GM12878 (cell line): ENCODE results near the gene PPP4R4. TPM values are rescaled to one million over a fixed set of nuclear protein-coding genes. Genes with fewer than 3 reads are reported as not detected.

Source experiments
- ATAC-seq: fragments of 200-7000 bp; cut with Tn5 transposase; 3 replicates; pipeline ENCODE4 v1.9.1; 2020; ENCODE audit warnings: mild to moderate bottlenecking, moderate library complexity
- BruUV-seq: library from RNA; stranded (reverse); fragments of 400-500 nt; replicated peaks from 2 replicates; lab custom pipeline; 2021; lab: Mats Ljungman, UMichigan
- CTCF ChIA-PET: fragments of 300-600 bp; sonication (Branson Sonifier 250); formaldehyde crosslinking; extraction: SDS; loops from one replicate; lab custom pipeline; 2021; ENCODE audit warnings: inconsistent platforms; lab: Yijun Ruan, JAX
- POLR2A ChIA-PET: fragments of 350-600 bp; formaldehyde crosslinking; extraction: SDS; loops from one replicate; lab custom pipeline; 2021; ENCODE audit warnings: inconsistent platforms; lab: Charles Lee
- RAD21 ChIA-PET: fragments of 300-600 bp; sonication (Branson Sonifier 250); formaldehyde crosslinking; loops from one replicate; lab custom pipeline; 2023; ENCODE audit warnings: antibody characterized with exemption; ENCODE audit not compliant: unreplicated experiment; lab: Charles Lee
- SMC1A ChIA-PET: fragments of 300-600 bp; sonication (Branson Sonifier 250); formaldehyde crosslinking; loops from one replicate; lab custom pipeline; 2023; ENCODE audit not compliant: unreplicated experiment, uncharacterized antibody; lab: Charles Lee
- DNase-seq: peaks from one replicate; pipeline ENCODE4 v3.0.0-alpha.2; 2011; ENCODE audit warnings: low read depth, low spot score
- FAIRE-seq: peaks from 3 replicates; lab custom pipeline; 2011; peaks lifted over from hg19 to GRCh38; lab: Jason Lieb, UNC
- H2AFZ ChIP-seq: 2 replicates; pipeline ENCODE4 v1.6.0; 2011; ENCODE audit warnings: low read depth, low read length, control low read depth; ENCODE audit not compliant: control insufficient read depth
- H3K27ac ChIP-seq: 2 replicates; pipeline ENCODE4 v1.5.1; 2011; ENCODE audit warnings: control low read depth; ENCODE audit not compliant: control insufficient read depth, insufficient read depth
- H3K27me3 ChIP-seq, 2 experiments: replicated peaks in 1 of 2; 2 replicates each; pipeline versions ENCODE4 v1.6.0 to v1.6.1; 2011; ENCODE audit warnings: low read length in 1 of 2; ENCODE audit not compliant: control insufficient read depth in 2 of 2, insufficient read depth in 2 of 2
- H3K36me3 ChIP-seq, 2 experiments: 2 replicates each; pipeline ENCODE4 v1.5.1; 2011; ENCODE audit warnings: low read length in 1 of 2; ENCODE audit not compliant: control insufficient read depth in 2 of 2, insufficient read depth in 2 of 2
- H3K4me1 ChIP-seq: 2 replicates; pipeline ENCODE4 v1.6.1; 2011; ENCODE audit warnings: mild to moderate bottlenecking, low read length, moderate library complexity, mixed read lengths; ENCODE audit not compliant: control insufficient read depth, insufficient read depth
- H3K4me2 ChIP-seq: 2 replicates; pipeline ENCODE4 v1.6.0; 2011; ENCODE audit warnings: control low read depth; ENCODE audit not compliant: control insufficient read depth, insufficient read depth
- H3K4me3 ChIP-seq: fragments of 200-600 bp; sonication (generic); 2 replicates; pipeline ENCODE4 v1.5.1; 2016
- H3K79me2 ChIP-seq: 2 replicates; pipeline ENCODE4 v1.6.0; 2011; ENCODE audit warnings: low read length; ENCODE audit not compliant: control insufficient read depth, insufficient read depth
- H3K9ac ChIP-seq: 2 replicates; pipeline ENCODE4 v1.8.0; 2011; ENCODE audit warnings: low read length, control low read depth, mixed read lengths; ENCODE audit not compliant: control insufficient read depth, insufficient read depth
- H3K9me3 ChIP-seq: replicated peaks from 3 replicates; pipeline ENCODE4 v1.5.1; 2011; ENCODE audit warnings: mild to moderate bottlenecking, low read length; ENCODE audit not compliant: control insufficient read depth, insufficient read depth
- H4K20me1 ChIP-seq: 2 replicates; pipeline ENCODE4 v1.6.0; 2011; ENCODE audit not compliant: control insufficient read depth, insufficient read depth
- CHD2 ChIP-seq: IDR thresholded peaks from 2 replicates; pipeline ENCODE4 v1.6.1; 2011; ENCODE audit warnings: low read depth, low read length, improper control_type of control experiment, borderline replicate concordance
- TBL1XR1 ChIP-seq: IDR thresholded peaks from 2 replicates; pipeline ENCODE4 v1.6.1; 2012; ENCODE audit warnings: low read depth, low read length, improper control_type of control experiment
- TCF7 ChIP-seq: IDR thresholded peaks from 2 replicates; pipeline ENCODE4 v1.6.1; 2014; ENCODE audit warnings: antibody characterized with exemption, borderline replicate concordance
- ZBTB4 ChIP-seq: fragments of 450-650 bp; formaldehyde crosslinking; IDR thresholded peaks from 2 replicates; pipeline ENCODE4 v1.4.0; 2022; ENCODE audit warnings: mild to moderate bottlenecking, moderate library complexity
- ZNF274 ChIP-seq: IDR thresholded peaks from one replicate; pipeline ENCODE4 v1.8.0; 2011; ENCODE audit not compliant: insufficient read length, insufficient read depth
- ZNF384 ChIP-seq: IDR thresholded peaks from 2 replicates; pipeline ENCODE4 v1.6.1; 2012; ENCODE audit warnings: low read depth, mild to moderate bottlenecking, low read length, improper control_type of control experiment, borderline replicate concordance
- WGBS: methylation state at CpG from one replicate; pipeline ENCODE4 v1.1.6; 2016; ENCODE audit warnings: low lambda C conversion rate; ENCODE audit not compliant: insufficient replicate concordance, insufficient coverage; ENCODE audit errors: missing lambda C conversion rate; 5-methylcytosine and 5-hydroxymethylcytosine counted together
- in situ Hi-C: fragments of 300-500 bp; cut with MboI; formaldehyde crosslinking; loops from 9 replicates; pipeline ENCODE4 v1.14.3; 2018; ENCODE audit warnings: mixed read lengths
- intact Hi-C: fragments of 100-400 bp; cut with micrococcal nuclease; formaldehyde crosslinking; loops from one replicate; pipeline ENCODE4 v1.14.2; 2022; ENCODE audit not compliant: unreplicated experiment
- polyA plus RNA-seq, 11 experiments: library from polyadenylated mRNA; depleted of rRNA in 4 of 11; unstranded in 6 of 11; stranded (reverse) in 5 of 11; fragments of >200 nt; fragmentation: Nextera tagmentation in 4 of 11; fragmentation: Illumina TruSeq in 1 of 11; extraction: Ambion mirVana in 4 of 11; extraction: Trizol in 1 of 11; gene quantifications; 1 replicate in 1 of 11; 2 replicates in 10 of 11; pipeline versions ENCODE4 v1.2.1 to v1.2.3, GENCODE V29; 2011 to 2016; ENCODE audit warnings: inconsistent platforms in 2 of 11, missing spikeins in 2 of 11, low read depth in 1 of 11
- total RNA-seq, 4 experiments: library from RNA; depleted of rRNA in 3 of 4; stranded (reverse); fragments of >200 nt in 3 of 4; fragmentation: Illumina TruSeq in 1 of 4; extraction: Trizol in 1 of 4; gene quantifications; 2 replicates each; pipeline versions ENCODE4 v1.2.1 to v1.2.3, GENCODE V29; 2013 to 2021
- TF ChIP-seq, protein P1 (sequence below), 3 experiments: IDR thresholded peaks in 2 of 3; conservative IDR thresholded peaks in 1 of 3; 2 replicates each; pipeline ENCODE4 v1.5.1; 2011; ENCODE audit warnings: low read depth in 3 of 3, low read length in 3 of 3, mild to moderate bottlenecking in 3 of 3, control low read depth in 2 of 3, moderate library complexity in 2 of 3, inconsistent platforms in 1 of 3, mixed read lengths in 1 of 3; ENCODE audit not compliant: control insufficient read depth in 2 of 3, insufficient read depth in 1 of 3; ENCODE audit errors: extremely low read depth in 1 of 3

PPP4R4 gene
- total and polyA plus RNA-seq, 10 of the 15 experiments (the other 5 are each of a cell fraction or from before 2014, with no cell fraction given): 0.01 to 0.13 (median 0.08) TPM; not detected in 4

- Histone ChIP-seq H3K79me2 (no peaks in the 10 kb centered on the region), H3K4me2 (peak overlapping the region; percentile 98), H3K9me3 (no peaks in the 10 kb centered on the region), H3K4me1 (peaks cover 10% of the 10 kb centered on the region; the same call in 1 of the 2 replicates), H3K36me3 (no peaks in the 10 kb centered on the region; a peak in 1 of 4 replicates), H3K9ac (peak overlapping the region; percentile 19; the same call in 1 of the 2 replicates), H3K4me3 (peak overlapping the region; percentile 99), H3K27ac (no peak overlapping the region), H2AFZ (peak overlapping the region; percentile 86), H3K27me3 (peaks cover 0 to 4% of the 10 kb centered on the region in 2 experiments; a peak in 1 of 4 replicates), H4K20me1 (no peaks in the 10 kb centered on the region)
- ChIA-PET RAD21 (interaction anchor here (0.8 to 1.3 kb wide), 3 partner anchors 49 to 190 kb away, joined by 3 read pairs; partner anchors contain the start of genes DDX24 and IFI27L1), POLR2A (interaction anchor here (0.5 to 1.3 kb wide), 2 partner anchors 49 to 144 kb away, joined by 6 to 8 read pairs; partner anchors contain the start of genes DDX24 and IFI27L1), SMC1A (interaction anchor here (0.6 to 3.8 kb wide), 10 partner anchors 12 to 191 kb away, joined by 3 to 39 read pairs (median 4); no protein-coding TSS in a partner anchor), CTCF (interaction anchor here (0.6 to 4.3 kb wide), 12 partner anchors 9 to 190 kb away, joined by 3 to 63 read pairs (median 6); partner anchors contain the start of genes DDX24 and IFI27L1)
- TF ChIP-seq TBL1XR1 (no peak), ZNF384 (peak; percentile 60; the same call in 1 of the 2 replicates), ZNF274 (no peak), TCF7 (no peak), ZBTB4 (no peak), CHD2 (no peak)
- TF ChIP-seq, protein P1, sequence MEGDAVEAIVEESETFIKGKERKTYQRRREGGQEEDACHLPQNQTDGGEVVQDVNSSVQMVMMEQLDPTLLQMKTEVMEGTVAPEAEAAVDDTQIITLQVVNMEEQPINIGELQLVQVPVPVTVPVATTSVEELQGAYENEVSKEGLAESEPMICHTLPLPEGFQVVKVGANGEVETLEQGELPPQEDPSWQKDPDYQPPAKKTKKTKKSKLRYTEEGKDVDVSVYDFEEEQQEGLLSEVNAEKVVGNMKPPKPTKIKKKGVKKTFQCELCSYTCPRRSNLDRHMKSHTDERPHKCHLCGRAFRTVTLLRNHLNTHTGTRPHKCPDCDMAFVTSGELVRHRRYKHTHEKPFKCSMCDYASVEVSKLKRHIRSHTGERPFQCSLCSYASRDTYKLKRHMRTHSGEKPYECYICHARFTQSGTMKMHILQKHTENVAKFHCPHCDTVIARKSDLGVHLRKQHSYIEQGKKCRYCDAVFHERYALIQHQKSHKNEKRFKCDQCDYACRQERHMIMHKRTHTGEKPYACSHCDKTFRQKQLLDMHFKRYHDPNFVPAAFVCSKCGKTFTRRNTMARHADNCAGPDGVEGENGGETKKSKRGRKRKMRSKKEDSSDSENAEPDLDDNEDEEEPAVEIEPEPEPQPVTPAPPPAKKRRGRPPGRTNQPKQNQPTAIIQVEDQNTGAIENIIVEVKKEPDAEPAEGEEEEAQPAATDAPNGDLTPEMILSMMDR (IDR thresholded peaks at IDR 0.05 in 2 of 3, conservative IDR thresholded peaks at IDR 0.05 in 1 of 3; ENCODE audit: control insufficient read depth in 2 of 3, extremely low read depth in 1 of 3, insufficient read depth in 1 of 3, low read depth in 3 of 3, low read length in 3 of 3): 0 out of 6 replicates have a peak, but pooled peaks of 1 of the 3 experiments have one; percentile 0
- FAIRE-seq (no peak), DNase-seq (no peak), ATAC-seq (peak; percentile 56)
- no TSS peak for BruUV-seq
- WGBS: 4% methylated on average over 12 of the region's 12 CpGs
- in situ Hi-C loops (no loop called here), intact Hi-C loops (loop anchor here (10.0 kb wide), 1 partner anchor 355 kb away; no protein-coding TSS in a partner anchor)
These were observed 44.2 kb upstream of the PPP4R4 start for GRCh38 chr14:94129758-94130414.
